NT2/D1 (cell line): ENCODE measurements around the gene SLCO3A1.

Experiments
- DNase-seq: peaks from one replicate; pipeline ENCODE4 v3.0.0-alpha.2; 2011; ENCODE audit warnings: low read depth, low spot score
- H3K27me3 ChIP-seq: 2 replicates; pipeline ENCODE4 v1.6.0; 2011; ENCODE audit warnings: mild to moderate bottlenecking; ENCODE audit not compliant: insufficient read length, insufficient read depth
- H3K36me3 ChIP-seq: 2 replicates; pipeline ENCODE4 v1.6.1; 2011; ENCODE audit warnings: mild to moderate bottlenecking, low read length, mixed read lengths; ENCODE audit not compliant: insufficient read depth, insufficient read length
- H3K4me1 ChIP-seq: 2 replicates; pipeline ENCODE4 v1.5.1; 2011; ENCODE audit not compliant: insufficient read depth, insufficient read length
- H3K4me3 ChIP-seq: 2 replicates; pipeline ENCODE4 v1.5.1; 2011; ENCODE audit warnings: low read depth; ENCODE audit not compliant: insufficient read length
- H3K9ac ChIP-seq: 2 replicates; pipeline ENCODE4 v1.6.0; 2011; ENCODE audit warnings: low read depth; ENCODE audit not compliant: insufficient read length
- H3K9me3 ChIP-seq: 2 replicates; pipeline ENCODE4 v1.5.1; 2011; ENCODE audit warnings: mild to moderate bottlenecking, low read length; ENCODE audit not compliant: insufficient read depth
- SUZ12 ChIP-seq: IDR thresholded peaks from 2 replicates; pipeline ENCODE4 v1.6.1; 2011; ENCODE audit not compliant: insufficient read length, insufficient read depth; ENCODE audit errors: extremely low read depth
- YY1 ChIP-seq: IDR thresholded peaks from 2 replicates; pipeline ENCODE4 v1.6.1; 2011; ENCODE audit not compliant: insufficient read length, insufficient read depth
- ZNF274 ChIP-seq: IDR thresholded peaks from 2 replicates; pipeline ENCODE4 v1.6.1; 2011; ENCODE audit warnings: mild to moderate bottlenecking, low read depth, low read length

Gene SLCO3A1

DNA sequence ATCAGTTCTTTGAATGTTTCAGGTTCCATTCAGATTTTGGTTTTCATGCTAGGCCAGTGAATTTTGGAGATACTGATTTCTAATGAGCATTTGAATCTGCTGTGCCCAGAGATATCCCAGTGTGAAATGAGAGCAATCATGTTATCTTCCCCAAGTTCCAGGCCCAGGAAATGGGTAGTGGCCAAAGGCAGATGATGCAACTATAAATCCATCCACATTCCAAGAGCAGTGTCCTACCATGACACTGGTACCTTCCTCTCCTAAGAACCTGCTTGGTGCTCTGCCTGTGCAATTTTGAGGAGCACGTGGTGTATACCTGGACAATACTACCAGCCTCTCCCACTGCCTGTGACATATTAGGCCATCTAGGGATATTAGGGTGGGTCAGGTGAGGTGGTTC is 186.8 kb downstream of the SLCO3A1 start:
- H3K27me3 ChIP-seq: no peaks in the 10 kb centered on the region
- no peaks in the 10 kb centered on the region for H3K9me3 ChIP-seq
- no peak for TF ChIP-seq ZNF274
- no peak for TF ChIP-seq YY1
- no peak for TF ChIP-seq SUZ12
- H3K36me3 ChIP-seq: no peaks in the 10 kb centered on the region
- no peak overlapping the region for H3K4me3 ChIP-seq
- no peak overlapping the region for H3K9ac ChIP-seq
- DNase-seq: no peak
- H3K4me1 ChIP-seq: no peaks in the 10 kb centered on the region

DNA sequence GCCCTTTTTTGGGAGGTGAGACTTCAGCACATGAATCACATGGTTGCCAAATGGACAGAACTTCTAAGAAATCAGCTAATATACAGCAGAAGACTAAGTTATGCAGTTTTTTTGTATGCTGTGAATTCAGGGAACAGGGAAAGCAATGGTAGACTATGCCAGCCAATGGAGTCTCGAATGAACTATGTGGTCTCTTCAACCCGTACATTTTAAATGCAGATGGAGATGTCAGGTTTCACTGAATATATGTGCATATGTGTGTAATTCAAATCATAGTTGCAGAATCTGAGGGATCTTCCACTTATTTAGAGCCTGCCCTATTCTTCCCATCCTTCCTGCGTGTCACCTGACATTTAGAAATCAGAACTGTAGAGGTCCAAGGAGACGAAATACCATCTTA is 187.9 kb downstream of the SLCO3A1 start:
- Histone ChIP-seq H3K36me3 (no peaks in the 10 kb centered on the region), H3K9me3 (no peaks in the 10 kb centered on the region), H3K9ac (no peak overlapping the region), H3K4me3 (no peak overlapping the region), H3K27me3 (no peaks in the 10 kb centered on the region), H3K4me1 (no peaks in the 10 kb centered on the region)
- DNase-seq: no peak
- TF ChIP-seq YY1 (no peak), ZNF274 (no peak), SUZ12 (no peak)

DNA sequence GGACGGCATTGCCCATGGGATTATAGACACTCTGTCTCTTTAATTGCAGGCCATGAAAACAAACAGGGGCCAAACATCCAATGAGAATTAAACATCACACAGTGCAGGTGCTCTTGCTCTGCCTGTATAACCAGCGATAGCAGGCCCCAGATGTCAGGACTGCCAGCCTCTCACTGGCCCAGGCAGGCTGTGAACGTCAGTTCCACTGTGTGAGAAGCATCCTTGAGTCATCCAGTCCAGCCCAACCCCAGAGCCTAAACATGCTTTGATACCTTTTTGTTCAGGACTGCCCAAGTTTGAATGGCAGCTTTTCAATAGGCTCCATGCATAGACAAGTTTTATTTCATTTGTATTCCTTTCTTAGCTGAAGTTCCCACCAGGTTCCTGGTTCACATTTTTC is 189.8 kb downstream of the SLCO3A1 start:
- no peak for DNase-seq
- Histone ChIP-seq H3K36me3 (no peaks in the 10 kb centered on the region), H3K4me3 (no peak overlapping the region), H3K4me1 (no peaks in the 10 kb centered on the region), H3K9me3 (no peaks in the 10 kb centered on the region), H3K9ac (no peak overlapping the region), H3K27me3 (no peaks in the 10 kb centered on the region)
- TF ChIP-seq SUZ12 (no peak), YY1 (no peak), ZNF274 (no peak)

DNA sequence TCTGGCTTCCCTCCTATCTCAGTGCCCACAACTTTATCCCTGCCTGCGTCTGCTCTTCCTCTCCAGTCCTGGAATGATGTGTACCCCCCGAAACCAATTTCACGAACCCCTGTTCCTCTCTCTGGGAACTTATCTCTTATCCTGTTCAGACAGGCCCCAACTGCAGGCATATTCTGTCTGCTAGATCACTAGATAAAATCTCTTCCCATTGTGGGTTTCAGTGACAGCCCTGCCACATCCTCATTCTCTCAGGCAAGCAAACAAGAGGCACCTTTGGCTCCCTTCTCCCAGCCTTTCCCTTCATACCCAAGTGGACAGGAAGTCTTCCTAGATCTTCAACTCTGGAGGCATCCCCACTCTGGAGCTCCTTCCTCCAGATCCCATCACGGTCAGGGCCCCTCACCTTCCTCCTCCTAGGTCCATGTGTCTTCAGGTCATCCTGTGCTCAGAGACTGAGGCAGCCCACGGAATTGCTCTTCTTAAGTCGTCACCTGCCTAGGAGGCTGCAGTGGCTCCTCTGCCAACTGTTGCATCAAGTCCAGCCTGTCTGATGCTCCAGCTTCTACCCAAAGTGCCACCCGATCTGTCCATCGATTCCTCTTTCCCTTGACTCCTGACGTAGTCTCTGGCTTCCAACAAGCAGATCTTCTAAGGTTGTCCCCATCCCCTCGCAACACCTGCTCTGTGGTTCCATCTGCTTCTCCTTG is 190.8 kb downstream of the SLCO3A1 start:
- H3K27me3 ChIP-seq: no peaks in the 10 kb centered on the region
- no peak for DNase-seq
- no peaks in the 10 kb centered on the region for H3K4me1 ChIP-seq
- no peaks in the 10 kb centered on the region for H3K9me3 ChIP-seq
- H3K4me3 ChIP-seq: no peak overlapping the region
- no peaks in the 10 kb centered on the region for H3K36me3 ChIP-seq
- no peak overlapping the region for H3K9ac ChIP-seq
- TF ChIP-seq ZNF274: no peak
- TF ChIP-seq SUZ12: no peak

DNA sequence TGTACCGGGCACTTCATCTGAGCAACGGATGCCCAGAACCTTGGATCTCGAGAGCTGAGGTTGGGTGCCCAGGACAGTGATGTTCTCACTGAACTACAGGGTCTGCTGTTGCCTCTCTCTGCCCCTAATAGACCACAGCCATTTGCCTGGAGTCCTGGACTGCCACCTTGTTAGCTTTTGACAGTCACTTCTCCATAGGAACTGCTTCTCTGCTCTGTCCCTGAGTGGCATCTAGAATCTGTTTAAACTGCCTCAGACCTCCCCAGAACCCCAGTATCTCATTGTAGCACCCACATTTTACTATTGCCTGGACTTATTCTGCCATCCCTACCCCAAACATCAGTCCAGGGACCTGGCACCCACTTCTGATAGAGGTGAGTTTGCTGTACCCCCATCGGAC is 194.4 kb downstream of the SLCO3A1 start:
- no peaks in the 10 kb centered on the region for H3K36me3 ChIP-seq
- no peak overlapping the region for H3K9ac ChIP-seq
- H3K4me1 ChIP-seq: no peaks in the 10 kb centered on the region
- no peaks in the 10 kb centered on the region for H3K9me3 ChIP-seq
- no peaks in the 10 kb centered on the region for H3K27me3 ChIP-seq
- no peak for TF ChIP-seq SUZ12
- TF ChIP-seq YY1: no peak
- TF ChIP-seq ZNF274: no peak
- DNase-seq: no peak
- H3K4me3 ChIP-seq: no peak overlapping the region

- DNase-seq: no peak
- H3K36me3 ChIP-seq: no peaks in the 10 kb centered on the region
- H3K27me3 ChIP-seq: no peaks in the 10 kb centered on the region
- no peak overlapping the region for H3K9ac ChIP-seq
- H3K9me3 ChIP-seq: no peaks in the 10 kb centered on the region
- TF ChIP-seq ZNF274: no peak
- no peak for TF ChIP-seq YY1
- no peak for TF ChIP-seq SUZ12
- no peak overlapping the region for H3K4me3 ChIP-seq
- H3K4me1 ChIP-seq: no peaks in the 10 kb centered on the region
These were observed 195.2 kb downstream of the SLCO3A1 start for GRCh38 chr15:92048739-92049138.

- Histone ChIP-seq H3K36me3 (no peaks in the 10 kb centered on the region), H3K27me3 (no peaks in the 10 kb centered on the region), H3K4me3 (no peak overlapping the region), H3K9me3 (no peaks in the 10 kb centered on the region), H3K9ac (no peak overlapping the region), H3K4me1 (no peaks in the 10 kb centered on the region)
- TF ChIP-seq SUZ12 (no peak), ZNF274 (no peak), YY1 (no peak)
- DNase-seq: no peak
These were observed 195.9 kb downstream of the SLCO3A1 start for GRCh38 chr15:92049290-92049989.
